H9 (cell line): ENCODE results near the gene CCR4. TPM values are rescaled to one million over a fixed set of nuclear protein-coding genes. Genes with fewer than 3 reads are reported as not detected.

ENCODE experiments used
- DNase-seq: peaks from one replicate; pipeline ENCODE4 v3.0.0-alpha.2; 2017
- H2AFZ ChIP-seq: one replicate; pipeline ENCODE4 v1.6.1; 2013; ENCODE audit warnings: mild to moderate bottlenecking, low read length, control low read depth, moderate library complexity
- H2AK5ac ChIP-seq: 2 replicates; pipeline ENCODE4 v1.6.1; 2013; ENCODE audit warnings: low read length, control low read depth, mixed read lengths; ENCODE audit not compliant: insufficient read length
- H2BK120ac ChIP-seq: one replicate; pipeline ENCODE4 v1.6.1; 2013; ENCODE audit warnings: low read depth, mild to moderate bottlenecking, low read length, control low read depth, inconsistent platforms; ENCODE audit not compliant: poor library complexity, severe bottlenecking
- H2BK12ac ChIP-seq: 2 replicates; pipeline ENCODE4 v1.6.1; 2013; ENCODE audit warnings: low read length, control low read depth, mixed read lengths, low read depth; ENCODE audit not compliant: insufficient read length
- H2BK15ac ChIP-seq: 2 replicates; pipeline ENCODE4 v1.6.1; 2013; ENCODE audit warnings: low read depth, low read length, control low read depth
- H2BK20ac ChIP-seq: one replicate; pipeline ENCODE4 v1.6.1; 2013; ENCODE audit warnings: low read depth, mild to moderate bottlenecking, low read length, control low read depth, inconsistent platforms; ENCODE audit not compliant: poor library complexity, severe bottlenecking
- H2BK5ac ChIP-seq: 2 replicates; pipeline ENCODE4 v1.6.1; 2013; ENCODE audit warnings: low read length, control low read depth, mixed read lengths; ENCODE audit not compliant: insufficient read length
- H3K14ac ChIP-seq: 2 replicates; pipeline ENCODE4 v1.6.1; 2013; ENCODE audit warnings: low read length, control low read depth; ENCODE audit not compliant: insufficient read depth
- H3K18ac ChIP-seq: 2 replicates; pipeline ENCODE4 v1.6.1; 2013; ENCODE audit warnings: low read depth, mild to moderate bottlenecking, mixed read lengths, low read length, control low read depth; ENCODE audit not compliant: insufficient read length
- H3K23ac ChIP-seq: 2 replicates; pipeline ENCODE4 v1.6.1; 2013; ENCODE audit warnings: low read length, control low read depth, mixed read lengths, low read depth; ENCODE audit not compliant: insufficient read length
- H3K23me2 ChIP-seq: 2 replicates; pipeline ENCODE4 v1.6.1; 2013; ENCODE audit warnings: low read depth, mild to moderate bottlenecking, mixed read lengths, low read length, control low read depth; ENCODE audit not compliant: insufficient read length, poor library complexity, severe bottlenecking
- H3K27ac ChIP-seq: 2 replicates; pipeline ENCODE4 v1.5.1; 2013; ENCODE audit warnings: low read length, control low read depth, mixed read lengths, low read depth; ENCODE audit not compliant: insufficient read length
- H3K27me3 ChIP-seq: 2 replicates; pipeline ENCODE4 v1.6.1; 2013; ENCODE audit warnings: low read length, control low read depth, inconsistent platforms; ENCODE audit not compliant: insufficient read depth
- H3K4ac ChIP-seq: 2 replicates; pipeline ENCODE4 v1.6.1; 2013; ENCODE audit warnings: low read depth, mild to moderate bottlenecking, control low read depth, inconsistent platforms, low read length, moderate library complexity
- H3K4me1 ChIP-seq: 2 replicates; pipeline ENCODE4 v1.6.1; 2013; ENCODE audit warnings: low read length, control low read depth, inconsistent platforms; ENCODE audit not compliant: insufficient read depth
- H3K4me2 ChIP-seq: 2 replicates; pipeline ENCODE4 v1.6.1; 2013; ENCODE audit warnings: low read length, control low read depth, mixed read lengths; ENCODE audit not compliant: insufficient read length, insufficient read depth
- H3K56ac ChIP-seq: 2 replicates; pipeline ENCODE4 v1.6.1; 2013; ENCODE audit warnings: low read depth, mild to moderate bottlenecking, mixed read lengths, low read length, control low read depth; ENCODE audit not compliant: insufficient read length
- H3K79me1 ChIP-seq: 2 replicates; pipeline ENCODE4 v1.6.1; 2013; ENCODE audit warnings: low read depth, mild to moderate bottlenecking, moderate library complexity, low read length, control low read depth, inconsistent platforms; ENCODE audit not compliant: insufficient read depth, poor library complexity, severe bottlenecking
- H3K79me2 ChIP-seq: 2 replicates; pipeline ENCODE4 v1.6.1; 2013; ENCODE audit warnings: low read length, control low read depth, inconsistent platforms; ENCODE audit not compliant: insufficient read depth
- H3K9ac ChIP-seq: 2 replicates; pipeline ENCODE4 v1.6.1; 2013; ENCODE audit warnings: low read length, control low read depth, mixed read lengths; ENCODE audit not compliant: insufficient read length; ENCODE audit errors: extremely low read depth
- H3K9me3 ChIP-seq: one replicate; pipeline ENCODE4 v1.6.1; 2013; ENCODE audit warnings: low read depth, low read length, inconsistent platforms; ENCODE audit not compliant: control insufficient read depth
- H3T11ph ChIP-seq: one replicate; pipeline ENCODE4 v1.6.1; 2013; ENCODE audit warnings: mild to moderate bottlenecking, low read length, control low read depth, inconsistent platforms
- H4K20me1 ChIP-seq: one replicate; pipeline ENCODE4 v1.6.1; 2013; ENCODE audit not compliant: control insufficient read depth, insufficient read length, insufficient read depth
- H4K5ac ChIP-seq: 2 replicates; pipeline ENCODE4 v1.6.1; 2013; ENCODE audit warnings: low read depth, mild to moderate bottlenecking, mixed read lengths, low read length, control low read depth; ENCODE audit not compliant: insufficient read length
- H4K8ac ChIP-seq: replicated peaks from 2 replicates; pipeline ENCODE4 v1.6.1; 2013; ENCODE audit warnings: low read length, control low read depth, mixed read lengths, low read depth; ENCODE audit not compliant: insufficient read length
- H4K91ac ChIP-seq: 2 replicates; pipeline ENCODE4 v1.6.1; 2013; ENCODE audit warnings: low read depth, mild to moderate bottlenecking, moderate library complexity, mixed read lengths, low read length, control low read depth; ENCODE audit not compliant: insufficient read length
- H3K27ac Mint-ChIP-seq, 3 experiments: 2 replicates in 2 of 3; 3 replicates in 1 of 3; pipeline ENCODE4 v1.8.0; 2020 to 2021; ENCODE audit warnings: mixed read lengths in 3 of 3, mild to moderate bottlenecking in 1 of 3, moderate library complexity in 1 of 3
- H3K27me3 Mint-ChIP-seq: 2 replicates; pipeline ENCODE4 v1.8.0; 2021; ENCODE audit warnings: low read depth, mild to moderate bottlenecking, moderate library complexity, mixed read lengths
- H3K36me3 Mint-ChIP-seq, 3 experiments: 2 replicates in 2 of 3; 3 replicates in 1 of 3; pipeline ENCODE4 v1.8.0; 2020 to 2021; ENCODE audit warnings: low read depth in 3 of 3, mixed read lengths in 3 of 3; ENCODE audit not compliant: insufficient read depth in 1 of 3
- H3K4me1 Mint-ChIP-seq, 2 experiments: 2 replicates each; pipeline ENCODE4 v1.8.0; 2020; ENCODE audit warnings: mixed read lengths in 2 of 2
- H3K4me3 Mint-ChIP-seq, 2 experiments: 2 replicates in 1 of 2; 3 replicates in 1 of 2; pipeline ENCODE4 v1.8.0; 2020 to 2021; ENCODE audit warnings: mild to moderate bottlenecking in 2 of 2, mixed read lengths in 2 of 2, moderate library complexity in 1 of 2
- H3K9me3 Mint-ChIP-seq, 2 experiments: 2 replicates in 1 of 2; 3 replicates in 1 of 2; pipeline ENCODE4 v1.8.0; 2020; ENCODE audit warnings: mild to moderate bottlenecking in 2 of 2, mixed read lengths in 2 of 2, moderate library complexity in 1 of 2
- CTCF ChIP-seq: fragments of 200-600 bp; sonication (generic); conservative IDR thresholded peaks from 3 replicates; pipeline ENCODE4 v1.8.0; 2021; ENCODE audit warnings: antibody characterized with exemption, mild to moderate bottlenecking
- WGBS: extraction: QIAGEN DNeasy Blood & Tissue Kit; methylation state at CpG from one replicate; pipeline ENCODE4 v1.1.7; 2013; ENCODE audit warnings: missing lambda C conversion rate, low lambda C conversion rate, mixed read lengths; ENCODE audit not compliant: insufficient read length; ENCODE audit errors: extremely low coverage; 5-methylcytosine and 5-hydroxymethylcytosine counted together
- total RNA-seq: library from RNA; stranded (reverse); gene quantifications from 2 replicates; pipeline ENCODE4 v1.2.1, GENCODE V29; 2021

Gene CCR4
- total RNA-seq, 1 experiment from 2014 or later, result 0.07 TPM

- Histone ChIP-seq H3T11ph (no peak overlapping the region), H2AFZ (no peak overlapping the region), H3K27ac (no peak overlapping the region), H3K23me2 (no peaks in the 10 kb centered on the region), H3K9ac (no peak overlapping the region), H4K20me1 (no peaks in the 10 kb centered on the region), H3K9me3 (no peaks in the 10 kb centered on the region), H2BK5ac (no peak overlapping the region), H2BK120ac (no peak overlapping the region), H3K14ac (no peak overlapping the region), H2BK12ac (no peak overlapping the region), H3K4me2 (no peak overlapping the region), H3K18ac (no peak overlapping the region), H2AK5ac (no peak overlapping the region), H3K56ac (no peak overlapping the region), H3K4ac (no peak overlapping the region), H4K91ac (no peak overlapping the region), H3K79me1 (no peaks in the 10 kb centered on the region), H3K79me2 (no peaks in the 10 kb centered on the region), H2BK20ac (no peak overlapping the region), H2BK15ac (no peak overlapping the region), H3K27me3 (no peaks in the 10 kb centered on the region), H3K4me1 (0 out of 2 replicates have a peak, but pooled peaks cover 2% of the 10 kb centered on the region), H3K23ac (no peak overlapping the region), H4K5ac (no peak overlapping the region), H4K8ac (no peak overlapping the region)
- Mint-ChIP-seq H3K4me3 (no peak overlapping the region), H3K9me3 (no peaks in the 10 kb centered on the region), H3K27me3 (peaks cover 4% of the 10 kb centered on the region; the same call in 1 of the 2 replicates), H3K27ac (no peak overlapping the region), H3K4me1 (peaks cover 6 to 8% of the 10 kb centered on the region in 2 experiments), H3K36me3 (no peaks in the 10 kb centered on the region)
- DNase-seq, result no peak
- no CpG with 5 or more reads among the region's 1 CpG for WGBS
- TF ChIP-seq CTCF, result no peak
Measured at GRCh38 chr3:32954506-32954905, 3.1 kb downstream of the CCR4 start.
